GM19035 (cell line): ENCODE results near the gene TMEM187.

Experiments
- ATAC-seq: cut with Tn5 transposase; IDR thresholded peaks from one replicate; pipeline ENCODE4 v1.9.1; 2021; ENCODE audit not compliant: unreplicated experiment

TMEM187 gene

GRCh38 chrX:154018518-154019060 is 46.0 kb downstream of the TMEM187 start:
- no peak for ATAC-seq

GRCh38 chrX:154019061-154019621 is 46.6 kb downstream of the TMEM187 start:
- ATAC-seq, result peak; percentile 18

- peak; percentile 73 for ATAC-seq
These were observed 47.3 kb downstream of the TMEM187 start, which contains the start of gene IRAK1 for GRCh38 chrX:154019633-154020528. TSS of gene IRAK1 (minus strand) at chrX:154019902. CDS start at chrX:154019812, 90 bp downstream.

DNA sequence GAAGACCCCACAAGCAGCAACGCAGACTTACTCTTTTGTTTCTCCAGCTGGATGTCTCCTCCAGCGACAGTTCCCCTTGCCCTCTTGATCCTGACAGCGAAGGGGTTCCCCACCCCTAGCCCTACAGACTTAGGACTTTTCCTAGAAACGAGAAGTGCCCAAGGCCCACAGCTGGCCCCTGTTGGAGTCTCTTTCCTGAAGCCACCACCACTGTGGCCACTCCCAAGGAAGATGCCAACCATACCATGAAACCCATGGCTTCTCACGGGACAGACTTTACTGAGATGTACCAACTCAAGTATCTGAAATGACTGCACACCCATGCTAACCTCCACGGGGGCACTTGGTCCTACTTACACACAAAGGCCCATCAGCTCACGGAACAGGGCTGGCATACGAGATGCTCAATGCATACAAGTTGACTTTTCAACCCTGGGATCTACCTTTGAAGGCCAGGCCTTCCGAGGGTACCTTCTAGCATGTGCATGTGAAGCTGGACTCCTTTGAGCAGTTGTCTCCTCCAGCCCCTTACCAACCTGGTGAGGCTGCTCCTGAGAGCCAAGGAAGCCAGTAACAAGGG is 48.1 kb downstream of the TMEM187 start:
- ATAC-seq, result no peak

DNA sequence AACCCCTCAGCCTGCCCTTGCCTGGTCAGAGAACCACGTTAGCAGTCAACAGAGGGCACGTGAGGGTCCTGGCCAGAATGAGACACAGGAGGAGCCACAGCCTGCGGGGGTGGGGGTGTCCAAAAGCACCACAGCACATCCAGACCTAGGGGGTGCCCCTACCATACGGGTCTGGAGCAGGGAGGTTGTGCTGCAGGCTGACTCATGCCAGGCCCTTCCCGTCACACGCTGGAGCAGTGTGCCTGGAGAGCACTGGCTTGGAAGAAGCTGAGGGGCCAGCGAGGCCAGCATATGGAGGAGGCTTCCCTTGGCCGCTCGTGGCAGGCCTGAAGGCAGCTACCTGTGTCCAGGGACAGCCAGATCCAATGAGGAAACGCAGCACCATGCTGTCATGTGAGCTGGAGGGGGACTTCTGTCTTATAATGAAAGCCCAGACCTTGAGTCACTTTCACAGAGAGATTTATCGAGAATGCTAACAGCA is 48.6 kb downstream of the TMEM187 start:
- no peak for ATAC-seq

- ATAC-seq, result no peak
These were observed 49.6 kb downstream of the TMEM187 start for GRCh38 chrX:154022108-154022507.

GRCh38 chrX:154023276-154024000 is 50.9 kb downstream of the TMEM187 start:
- no peak for ATAC-seq

DNA sequence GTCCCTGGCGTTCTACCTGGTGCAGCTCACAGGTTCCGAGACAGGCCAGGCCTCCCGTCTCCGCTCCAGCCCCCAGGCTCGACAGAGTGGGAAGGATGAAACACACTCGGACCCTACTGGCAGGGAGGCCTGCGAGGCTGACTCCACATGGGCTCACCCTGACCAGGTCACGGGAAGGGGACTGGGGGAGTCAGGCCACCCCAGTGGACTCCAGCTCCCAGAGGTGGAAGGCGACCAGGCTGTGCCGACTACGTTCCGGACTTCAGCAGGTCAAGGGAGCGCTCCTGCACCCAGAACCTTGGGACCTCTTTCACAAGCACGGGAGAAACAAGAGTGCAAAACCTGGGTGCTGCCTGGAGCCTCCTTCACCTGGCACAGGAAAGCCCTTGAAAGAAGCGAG is 51.7 kb downstream of the TMEM187 start:
- ATAC-seq, result no peak

GRCh38 chrX:154025230-154025629 is 52.7 kb downstream of the TMEM187 start:
- no peak for ATAC-seq

DNA sequence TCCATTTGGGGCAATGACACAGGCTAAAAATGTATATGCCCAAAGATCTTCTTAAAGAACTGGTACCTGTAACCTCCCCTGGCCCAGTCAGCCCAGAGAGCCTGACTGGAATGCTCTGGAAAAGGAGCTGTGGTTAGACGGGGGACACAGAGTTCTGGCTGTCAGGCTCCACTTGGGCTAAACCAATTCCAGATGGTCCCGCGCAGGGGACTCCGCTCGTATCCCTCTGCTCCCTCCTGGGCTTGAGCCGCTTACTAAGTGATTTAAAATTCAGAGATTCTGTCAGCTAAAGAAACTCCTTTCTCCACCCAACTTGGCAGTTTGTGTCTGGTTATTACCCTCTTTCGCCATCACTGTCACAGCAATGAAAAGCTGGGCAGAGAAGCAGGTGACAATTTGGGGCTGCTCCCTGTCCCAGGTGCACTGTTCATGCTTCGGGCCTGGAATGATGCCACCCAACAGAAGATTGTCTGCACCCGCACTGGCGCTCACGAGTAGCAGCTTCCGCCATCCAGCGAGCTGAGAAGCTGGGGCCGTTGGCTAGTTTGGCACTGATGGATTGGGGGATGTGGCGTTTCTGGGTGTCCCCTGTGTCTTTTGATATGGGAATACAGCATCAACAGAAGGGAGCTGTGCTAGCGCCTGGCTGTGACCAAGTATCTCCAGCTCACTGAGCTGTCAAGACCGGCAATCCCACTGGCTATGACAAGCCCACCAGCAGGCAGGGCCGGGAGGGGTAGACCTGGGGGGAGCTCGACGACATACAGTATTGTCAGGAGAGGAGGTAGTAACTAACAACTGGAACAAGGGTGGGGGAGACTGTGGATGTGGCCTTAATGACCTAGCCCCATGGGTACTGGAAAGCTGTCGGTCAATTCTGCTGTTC is 53.8 kb downstream of the TMEM187 start:
- no peak for ATAC-seq

- no peak for ATAC-seq
These were observed 54.5 kb downstream of the TMEM187 start for GRCh38 chrX:154027022-154027402.

DNA sequence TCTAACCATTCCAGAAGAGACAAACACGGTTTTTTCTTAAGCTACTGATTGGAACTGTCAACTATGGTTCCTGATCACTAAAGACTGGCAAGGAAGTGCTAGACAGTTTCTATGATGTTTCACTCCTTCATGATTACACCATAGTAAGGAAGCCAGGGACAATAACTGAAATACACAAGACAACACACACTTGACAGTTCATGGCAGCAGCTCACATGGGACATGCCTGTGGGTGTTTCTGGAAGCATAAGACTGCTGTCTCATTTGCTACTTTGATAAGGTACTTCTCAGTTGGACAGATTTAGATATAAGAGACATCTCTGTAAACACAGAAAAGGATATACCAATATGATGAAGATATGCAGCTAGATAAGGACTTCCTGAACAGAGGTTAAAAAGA is 55.4 kb downstream of the TMEM187 start:
- no peak for ATAC-seq

DNA sequence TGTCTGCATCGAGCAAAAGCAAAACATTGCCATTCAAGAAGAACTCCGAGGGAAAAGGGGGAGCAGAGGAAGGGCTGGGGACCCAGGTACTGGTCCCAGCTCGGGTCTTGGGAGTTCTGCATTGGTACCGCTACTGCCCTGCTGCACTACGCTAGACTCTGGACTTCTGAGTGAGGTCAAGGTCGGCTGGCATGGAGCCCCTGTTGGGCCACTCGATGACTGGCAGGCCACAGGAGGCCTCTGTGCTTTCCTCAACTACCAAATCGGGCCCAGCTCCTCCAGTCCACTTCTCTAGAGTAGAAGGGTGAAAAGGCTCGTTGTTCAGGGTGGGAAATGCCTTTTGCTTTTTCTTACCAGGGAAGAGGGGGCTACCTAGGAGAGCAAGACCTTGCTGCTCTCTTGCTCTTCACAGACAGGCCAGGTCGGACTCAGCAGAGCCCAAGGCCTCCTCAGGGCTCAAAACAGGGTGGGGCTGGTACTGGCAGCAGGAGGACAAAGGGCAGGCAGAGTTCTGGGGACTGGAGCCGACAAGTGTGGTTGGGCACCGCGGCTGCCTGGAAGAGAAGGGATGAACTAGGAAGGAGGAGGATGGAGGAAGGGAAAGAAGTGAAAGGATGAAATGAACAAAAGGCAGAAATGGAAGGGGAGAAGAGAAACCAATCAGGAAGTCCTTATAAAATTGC is 56.1 kb downstream of the TMEM187 start:
- no peak for ATAC-seq

- ATAC-seq, result no peak
These were observed 56.9 kb downstream of the TMEM187 start for GRCh38 chrX:154029439-154029838.

DNA sequence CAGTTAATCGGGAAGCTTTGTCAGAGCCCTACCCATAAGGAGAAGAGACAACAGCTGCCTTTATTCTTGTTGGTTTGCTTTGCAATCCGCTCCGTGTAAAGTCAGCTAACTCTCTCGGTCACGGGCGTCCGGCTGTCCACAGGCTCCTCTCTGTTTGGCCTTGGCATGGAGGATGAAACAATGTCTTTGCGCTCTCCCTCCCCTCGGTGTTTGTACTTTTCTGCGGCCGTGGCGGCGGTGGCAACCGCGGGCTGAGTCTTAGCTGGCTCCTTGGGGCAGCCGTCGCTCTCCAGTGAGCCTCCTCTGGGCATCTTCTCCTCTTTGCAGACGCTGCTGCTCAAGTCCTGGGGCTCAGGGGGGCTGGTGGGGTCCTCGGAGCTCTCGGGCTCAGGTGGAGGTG is 57.7 kb downstream of the TMEM187 start:
- ATAC-seq, result no peak

GRCh38 chrX:154030715-154031305 is 58.3 kb downstream of the TMEM187 start:
- no peak for ATAC-seq

GRCh38 chrX:154032160-154032559 is 59.6 kb downstream of the TMEM187 start:
- no peak for ATAC-seq

- no peak for ATAC-seq
These were observed 60.1 kb downstream of the TMEM187 start for GRCh38 chrX:154032653-154033052.
